Measurements from ENCODE around the gene ZNF451.
"Not testable (repeated sequence)": the region's sequence is repeated elsewhere in the genome, so short reads cannot be mapped to it uniquely, and the experiment has no call there.

Gene ZNF451, protein sequence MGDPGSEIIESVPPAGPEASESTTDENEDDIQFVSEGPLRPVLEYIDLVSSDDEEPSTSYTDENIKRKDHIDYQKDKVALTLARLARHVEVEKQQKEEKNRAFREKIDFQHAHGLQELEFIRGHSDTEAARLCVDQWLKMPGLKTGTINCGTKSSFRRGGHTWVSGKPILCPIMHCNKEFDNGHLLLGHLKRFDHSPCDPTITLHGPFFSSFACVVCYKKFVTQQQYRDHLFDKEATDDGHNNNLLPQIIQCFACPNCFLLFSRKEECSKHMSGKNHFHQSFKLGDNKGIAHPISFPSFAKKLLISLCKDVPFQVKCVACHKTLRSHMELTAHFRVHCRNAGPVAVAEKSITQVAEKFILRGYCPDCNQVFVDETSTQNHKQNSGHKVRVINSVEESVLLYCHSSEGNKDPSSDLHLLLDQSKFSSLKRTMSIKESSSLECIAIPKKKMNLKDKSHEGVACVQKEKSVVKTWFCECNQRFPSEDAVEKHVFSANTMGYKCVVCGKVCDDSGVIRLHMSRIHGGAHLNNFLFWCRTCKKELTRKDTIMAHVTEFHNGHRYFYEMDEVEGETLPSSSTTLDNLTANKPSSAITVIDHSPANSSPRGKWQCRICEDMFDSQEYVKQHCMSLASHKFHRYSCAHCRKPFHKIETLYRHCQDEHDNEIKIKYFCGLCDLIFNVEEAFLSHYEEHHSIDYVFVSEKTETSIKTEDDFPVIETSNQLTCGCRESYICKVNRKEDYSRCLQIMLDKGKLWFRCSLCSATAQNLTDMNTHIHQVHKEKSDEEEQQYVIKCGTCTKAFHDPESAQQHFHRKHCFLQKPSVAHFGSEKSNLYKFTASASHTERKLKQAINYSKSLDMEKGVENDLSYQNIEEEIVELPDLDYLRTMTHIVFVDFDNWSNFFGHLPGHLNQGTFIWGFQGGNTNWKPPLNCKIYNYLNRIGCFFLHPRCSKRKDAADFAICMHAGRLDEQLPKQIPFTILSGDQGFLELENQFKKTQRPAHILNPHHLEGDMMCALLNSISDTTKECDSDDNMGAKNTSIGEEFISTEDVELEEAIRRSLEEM

DNA sequence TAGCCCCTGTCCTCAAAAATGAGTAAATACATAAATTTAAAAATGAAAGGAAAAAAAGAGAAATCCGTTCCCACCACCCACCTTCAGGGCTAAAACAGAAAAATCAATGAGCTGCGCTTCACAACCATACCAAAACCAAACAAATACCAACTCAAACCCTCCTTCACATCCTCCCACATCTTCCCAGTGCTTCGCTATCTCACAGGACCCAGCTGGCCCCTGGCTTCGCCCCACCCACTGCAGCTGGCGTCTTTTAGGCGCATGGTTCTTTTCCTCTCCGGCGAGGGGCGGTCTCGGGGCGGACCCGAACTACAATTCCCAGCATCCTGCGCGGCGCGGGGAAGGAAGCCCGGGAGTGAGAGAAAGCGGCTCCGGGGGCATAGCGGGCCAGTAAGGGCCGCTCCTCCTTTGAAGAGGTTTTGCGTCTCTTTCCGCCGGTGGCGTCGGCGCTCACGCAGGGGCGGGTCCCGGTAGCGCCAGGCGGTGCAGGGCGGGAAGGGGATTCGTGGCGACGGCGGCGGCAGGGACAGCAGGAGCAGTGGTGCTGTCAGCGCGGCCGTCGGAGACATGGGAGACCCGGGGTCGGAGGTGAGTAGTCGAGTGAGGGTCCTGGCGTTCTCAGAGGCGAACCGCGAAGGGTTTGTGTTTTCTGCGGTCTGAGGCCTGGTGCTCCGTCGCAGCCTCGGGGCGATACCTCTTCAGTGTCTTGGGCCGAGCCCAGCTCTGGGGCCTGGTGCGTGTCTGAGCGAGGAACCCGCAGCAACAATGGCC lies at the start of gene ZNF451:
Gene ZNF451, plus strand, starts transcription at position 502 of the 771 bp plus-strand sequence. Its CDS starts 66 bp downstream, at position 568.
- DNase-seq = peak; percentile 94

DNA sequence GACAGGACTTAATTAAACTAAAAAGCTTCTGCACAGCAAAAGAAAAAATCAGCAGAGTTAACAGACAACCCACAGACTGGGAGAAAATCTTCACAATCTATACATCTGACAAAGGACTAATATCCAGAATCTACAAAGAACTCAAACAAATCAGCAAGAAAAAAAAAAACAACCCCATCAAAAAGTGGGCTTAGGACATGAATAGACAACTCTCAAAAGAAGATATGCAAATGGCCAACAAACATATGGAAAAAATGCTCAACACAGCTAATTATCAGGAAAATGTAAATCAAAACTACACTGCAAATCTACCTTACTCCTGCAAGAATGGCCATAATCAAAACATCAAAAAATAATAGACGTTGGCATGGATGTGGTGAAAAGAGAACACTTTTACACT lies 45.9 kb upstream of the ZNF451 start:
- not testable (repeated sequence) for DNase-seq

DNA sequence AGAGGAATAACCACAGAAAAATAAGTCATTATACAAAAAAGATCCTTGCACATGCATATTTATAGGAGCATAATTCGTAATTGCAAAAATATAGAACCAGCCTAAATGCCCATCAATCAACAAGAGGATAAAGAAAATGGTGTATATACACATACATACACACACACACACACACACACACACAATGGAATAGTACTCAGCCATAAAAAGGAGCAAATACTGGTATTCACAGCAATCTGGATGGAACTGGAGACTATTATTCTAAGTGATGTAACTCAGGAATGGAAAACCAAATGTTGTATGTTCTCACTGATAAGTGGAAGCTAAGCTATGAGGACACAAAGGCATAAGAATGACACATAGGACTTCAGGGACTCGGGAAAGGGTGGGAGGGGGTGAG lies 45.4 kb upstream of the ZNF451 start:
- DNase-seq = no peak

DNA sequence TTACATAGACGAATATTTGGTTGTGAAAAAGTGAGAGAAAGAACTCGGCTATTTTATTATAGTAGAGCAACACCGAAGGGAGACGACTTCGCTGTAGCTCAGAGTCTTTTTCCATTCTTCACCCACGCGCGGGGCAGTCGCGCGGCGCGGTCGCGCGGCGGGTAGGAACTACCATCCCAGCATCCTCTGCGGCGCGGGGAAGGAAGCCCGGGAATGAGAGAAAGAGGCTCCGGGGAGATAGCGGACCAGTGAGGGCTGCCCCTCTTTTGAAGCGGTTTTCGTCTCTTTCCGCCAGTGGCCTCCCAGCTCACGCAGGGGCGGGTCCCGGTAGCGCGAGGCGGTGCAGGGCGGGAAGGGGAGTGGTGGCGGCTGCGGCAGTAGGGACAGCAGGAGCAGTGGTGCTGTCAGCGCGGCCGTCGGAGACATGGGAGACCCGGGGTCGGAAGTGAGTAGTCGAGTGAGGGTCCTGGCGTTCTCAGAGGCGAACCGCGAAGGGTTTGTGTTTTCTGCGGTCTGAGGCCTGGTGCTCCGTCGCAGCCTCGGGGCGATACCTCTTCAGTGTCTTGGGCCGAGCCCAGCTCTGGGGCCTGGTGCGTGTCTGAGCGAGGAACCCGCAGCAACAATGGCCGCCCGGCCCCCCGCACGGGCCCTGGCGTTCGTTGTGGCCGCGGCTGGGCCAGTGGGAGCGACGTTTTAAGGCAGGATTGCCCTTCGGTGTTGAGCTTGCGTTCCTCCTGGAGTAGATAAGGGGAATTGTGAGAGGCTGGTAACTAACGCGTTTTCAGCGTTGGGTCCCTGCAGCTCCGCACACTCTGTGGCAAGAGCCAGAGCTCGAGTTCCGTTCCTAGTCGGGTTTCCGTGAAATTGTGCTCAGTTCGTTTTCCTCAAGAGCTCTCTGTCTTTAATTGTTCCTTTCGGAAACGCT lies 43.4 kb upstream of the ZNF451 start, which contains the start of gene KIAA1586:
Gene KIAA1586, plus strand, starts transcription at position 362 of the 925 bp plus-strand sequence. Its CDS starts 63 bp downstream, at position 425.
- DNase-seq = peak; percentile 43

DNA sequence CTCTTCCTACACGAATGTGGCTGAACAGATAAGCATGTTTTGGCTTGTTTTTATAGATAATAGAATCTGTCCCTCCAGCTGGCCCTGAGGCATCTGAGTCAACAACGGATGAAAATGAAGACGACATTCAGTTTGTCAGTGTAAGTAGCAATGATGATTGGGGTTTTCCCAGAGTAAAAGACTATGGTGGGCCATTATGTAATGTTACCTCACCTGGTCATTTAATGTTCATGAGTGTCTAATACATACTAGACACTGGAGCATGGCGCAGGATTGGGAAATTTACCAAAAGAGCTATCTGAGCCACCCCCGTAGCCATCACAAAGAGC lies 42.8 kb upstream of the ZNF451 start:
- DNase-seq = not testable (repeated sequence)

DNA sequence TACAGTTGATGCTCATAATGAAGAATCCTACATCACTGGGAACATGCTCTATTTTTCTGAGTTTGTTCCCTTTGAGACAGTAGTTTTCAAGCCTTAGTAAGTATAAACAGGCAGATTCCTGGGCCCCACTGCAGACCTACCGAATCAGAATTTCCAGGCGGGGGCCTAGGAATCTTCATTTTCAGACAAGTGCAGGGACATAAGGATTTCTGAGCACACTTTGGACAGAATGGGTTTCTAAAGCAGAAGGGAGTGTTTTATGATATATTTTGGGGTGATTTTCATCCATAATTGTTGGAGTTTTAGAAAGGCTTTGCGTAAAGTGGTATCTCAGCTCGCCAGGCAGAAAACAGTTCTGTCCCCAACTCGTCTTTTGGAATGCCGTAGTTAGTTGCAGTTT lies 42.1 kb upstream of the ZNF451 start:
- DNase-seq = not testable (repeated sequence)

DNA sequence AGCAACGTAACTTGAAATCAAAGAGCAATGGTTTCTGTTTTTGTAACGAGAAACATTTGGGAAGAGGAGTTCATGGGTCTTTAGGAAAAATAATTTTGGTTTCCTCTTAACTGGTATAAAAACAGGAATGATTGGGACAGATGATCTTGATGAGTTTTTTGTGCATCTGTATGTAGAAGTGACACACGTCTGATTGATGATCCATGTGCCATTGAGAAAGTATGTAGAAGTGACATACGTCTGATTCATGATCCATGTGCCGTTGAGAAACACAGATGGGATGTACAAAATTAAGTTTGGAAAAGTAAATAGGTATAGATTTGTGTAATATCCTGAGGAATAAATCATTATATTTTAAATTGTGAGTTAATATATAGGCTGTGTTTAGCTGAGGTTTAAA lies 41.4 kb upstream of the ZNF451 start:
- DNase-seq = no peak

DNA sequence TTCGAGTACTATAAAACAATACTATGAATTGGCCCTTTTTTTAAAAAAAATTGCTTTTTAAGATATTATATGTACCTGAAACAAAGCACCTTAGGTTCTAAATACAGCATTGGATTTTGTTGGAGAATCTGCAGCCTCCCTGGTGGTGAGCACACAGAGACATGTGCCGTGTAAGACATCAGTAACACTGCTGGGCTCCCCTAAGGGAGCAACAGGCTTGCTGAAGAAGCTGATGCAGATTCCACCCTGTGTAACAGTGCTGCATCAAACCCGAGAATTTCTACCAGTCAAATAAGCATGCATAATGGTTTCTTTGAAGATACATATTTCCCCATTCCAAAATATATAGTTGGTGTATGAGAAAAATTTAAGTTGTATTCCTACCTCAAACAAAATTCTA lies 26.1 kb upstream of the ZNF451 start:
- no peak for DNase-seq

DNA sequence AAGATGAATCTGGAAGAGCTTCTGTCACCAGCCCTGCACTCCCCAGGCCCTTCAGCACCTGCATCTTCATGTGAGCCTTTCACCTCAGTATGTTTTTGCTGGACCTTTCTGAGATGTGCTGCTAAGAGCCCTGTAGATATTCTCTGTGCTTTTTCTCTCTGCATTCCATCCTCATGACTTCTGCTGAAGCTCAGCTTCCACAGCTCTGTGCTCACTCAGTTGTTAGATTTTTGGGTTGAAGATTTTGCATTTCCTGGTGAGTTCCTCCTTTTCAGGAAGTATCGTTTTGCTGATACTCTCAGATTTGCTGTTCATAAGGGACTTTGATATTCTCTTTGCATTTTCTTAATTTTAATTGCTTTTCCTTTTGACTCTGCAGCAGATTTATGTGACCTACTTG lies 25.2 kb upstream of the ZNF451 start:
- DNase-seq = no peak

DNA sequence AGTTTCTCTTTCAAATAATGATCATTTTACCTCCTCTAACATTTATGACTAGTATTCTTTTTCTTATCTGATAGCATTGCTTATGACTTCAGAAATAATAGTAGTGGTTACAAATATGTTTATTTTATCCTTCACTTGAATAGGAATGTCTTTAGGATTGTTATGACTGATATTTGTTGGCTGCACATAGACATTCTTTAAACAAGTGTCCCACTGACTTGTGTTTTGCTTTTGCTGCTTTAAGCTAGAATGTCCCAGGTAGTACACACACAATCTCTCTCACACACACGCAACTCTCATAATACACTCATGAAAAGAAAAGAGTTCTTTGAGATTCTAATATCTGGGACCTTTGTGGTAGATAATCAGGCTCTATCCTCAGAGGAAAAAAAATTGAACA lies 21.9 kb upstream of the ZNF451 start:
- DNase-seq = no peak

DNA sequence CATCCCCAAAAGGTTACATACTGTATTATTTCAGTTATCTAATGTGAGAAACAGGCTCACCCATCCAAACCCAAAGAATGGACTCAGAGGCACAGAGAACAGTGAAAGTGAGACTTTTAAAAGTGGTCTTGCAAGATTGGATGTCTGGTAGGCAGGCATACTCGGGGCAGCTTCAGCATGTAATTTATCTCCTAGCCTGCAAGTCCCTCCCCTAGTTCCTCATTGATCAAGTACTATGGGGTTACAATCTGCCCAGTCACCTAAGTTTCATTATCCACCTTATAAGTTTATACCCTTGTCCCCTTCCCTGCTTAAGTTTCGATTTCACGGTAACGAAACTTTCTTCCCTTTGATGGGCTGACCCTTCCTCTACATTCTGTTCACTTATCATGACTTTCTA lies 20.8 kb upstream of the ZNF451 start:
- no peak for DNase-seq

DNA sequence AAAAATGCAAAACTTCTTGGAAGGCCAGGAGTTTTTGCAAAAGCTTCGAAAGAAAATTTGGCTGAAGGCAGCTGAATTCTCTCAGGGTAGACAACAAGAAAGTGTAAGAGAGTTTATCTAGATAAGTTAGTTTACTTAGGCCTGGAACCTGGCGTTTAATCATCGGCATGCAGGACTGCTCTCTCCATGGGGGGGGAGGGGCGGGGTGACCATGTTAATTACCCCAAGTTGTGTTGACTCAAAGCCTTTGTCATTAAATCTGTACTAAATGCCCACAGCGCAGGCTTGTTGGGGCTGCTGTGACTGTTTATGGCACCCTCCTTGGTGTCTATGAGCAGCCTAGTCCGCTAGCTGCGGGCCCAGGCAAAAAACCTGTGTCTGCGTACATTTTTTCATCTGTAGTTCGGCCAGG lies 20.1 kb upstream of the ZNF451 start:
- no peak for DNase-seq

DNA sequence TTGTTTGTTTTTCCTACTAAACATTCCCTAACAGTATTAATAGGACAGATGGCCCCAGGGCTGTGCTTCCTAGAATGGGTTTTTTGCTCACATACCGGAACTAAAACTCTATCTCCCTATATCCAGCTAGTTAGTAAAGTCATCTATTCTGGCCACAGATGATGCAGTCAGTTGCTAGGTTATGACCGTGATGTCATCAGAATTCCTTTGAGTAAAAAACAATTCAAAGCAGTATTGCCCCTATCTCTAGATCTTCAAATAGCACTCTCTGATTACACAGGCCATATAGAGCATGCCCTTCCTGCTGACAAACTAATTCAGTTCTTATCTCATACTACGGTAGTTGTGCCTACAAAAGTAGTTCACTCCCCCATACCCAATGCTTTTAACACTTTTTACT lies 17.9 kb upstream of the ZNF451 start:
- DNase-seq = no peak

DNA sequence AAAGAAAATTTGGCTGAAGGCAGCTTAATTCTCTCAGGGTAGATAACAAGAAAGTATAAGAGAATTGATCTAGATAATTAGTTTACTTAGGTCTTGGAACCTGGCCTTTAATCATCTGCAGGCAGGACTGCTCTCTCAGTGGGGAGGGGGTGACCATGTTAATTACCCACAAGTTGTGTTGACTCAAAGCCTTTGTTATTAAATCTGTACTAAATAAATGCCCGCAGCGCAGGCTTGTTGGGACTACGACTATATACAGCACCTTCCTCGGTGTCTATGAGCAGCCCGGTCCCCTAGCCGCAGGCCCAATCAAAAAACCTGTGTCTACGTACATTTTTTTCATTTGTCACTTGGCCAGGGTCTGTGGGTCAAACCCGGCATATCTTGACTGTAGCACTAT lies 15.6 kb upstream of the ZNF451 start:
- DNase-seq = no peak

DNA sequence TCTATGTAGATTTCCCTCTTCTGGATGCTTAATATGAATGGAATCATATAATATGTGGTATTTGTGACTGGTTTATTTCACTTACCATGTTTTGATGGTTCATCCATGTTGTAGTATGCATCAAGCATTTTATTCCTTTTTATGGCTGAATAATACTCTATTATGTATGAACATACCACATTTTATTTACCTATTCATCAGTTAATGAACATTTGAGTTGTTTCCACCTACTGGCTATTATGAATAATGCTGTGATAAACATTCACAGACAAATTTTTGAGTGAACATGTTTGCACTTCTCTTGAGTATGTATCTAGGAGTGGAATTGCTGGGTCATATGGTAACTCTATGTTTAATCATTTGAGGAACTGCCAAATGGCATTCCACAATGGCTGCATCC lies 14.9 kb upstream of the ZNF451 start:
- no peak for DNase-seq

DNA sequence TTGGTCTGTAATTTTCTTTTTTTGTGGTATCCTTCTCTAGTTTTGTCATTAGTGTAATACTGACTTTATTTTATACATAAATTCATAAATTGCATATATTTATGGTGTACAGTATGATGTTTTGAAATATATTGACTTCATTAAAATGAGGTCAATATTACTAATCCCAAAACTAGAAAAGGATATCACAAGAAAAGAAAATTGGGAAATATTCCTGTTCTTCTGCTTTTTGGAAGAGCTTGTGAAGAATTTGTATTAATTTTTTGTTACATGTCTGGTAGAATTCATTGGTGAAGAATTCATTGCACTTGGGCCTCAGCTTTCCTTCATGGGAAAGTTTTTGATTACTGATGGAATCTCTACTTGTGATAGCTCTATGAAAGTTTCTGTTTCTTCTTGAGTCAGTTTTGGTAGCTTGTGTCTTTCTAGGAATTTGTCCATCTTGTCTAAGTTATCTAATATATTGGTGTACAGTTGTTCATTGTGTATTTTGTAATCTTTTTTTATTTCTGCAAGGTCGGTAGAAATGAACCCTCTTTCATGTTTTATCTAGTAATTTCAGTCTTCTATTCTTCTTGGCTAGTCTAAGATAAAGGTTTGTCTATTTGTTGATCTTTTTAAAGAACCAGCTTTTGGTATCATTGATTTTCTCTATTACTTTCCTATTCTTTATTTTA lies 11.3 kb upstream of the ZNF451 start:
- DNase-seq = no peak

DNA sequence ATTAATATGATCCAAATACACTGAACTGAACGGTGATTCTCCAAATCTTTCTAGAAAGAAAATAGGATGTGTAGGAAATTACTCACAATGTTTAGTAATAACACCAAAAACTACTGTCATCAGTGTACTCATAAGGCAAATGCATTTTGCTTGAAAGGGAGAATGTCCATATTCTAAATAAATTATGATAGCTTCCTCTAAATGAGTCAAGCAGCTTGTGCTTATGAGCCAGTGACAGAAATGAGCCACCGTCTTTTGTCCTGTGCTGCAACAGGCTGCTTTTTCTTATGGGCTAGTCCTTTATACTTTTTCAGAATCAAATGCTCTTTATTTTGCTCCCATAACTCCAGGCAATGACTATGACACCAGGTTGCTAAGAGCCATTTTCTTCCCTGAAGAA lies 4.5 kb upstream of the ZNF451 start:
- DNase-seq = no peak

DNA sequence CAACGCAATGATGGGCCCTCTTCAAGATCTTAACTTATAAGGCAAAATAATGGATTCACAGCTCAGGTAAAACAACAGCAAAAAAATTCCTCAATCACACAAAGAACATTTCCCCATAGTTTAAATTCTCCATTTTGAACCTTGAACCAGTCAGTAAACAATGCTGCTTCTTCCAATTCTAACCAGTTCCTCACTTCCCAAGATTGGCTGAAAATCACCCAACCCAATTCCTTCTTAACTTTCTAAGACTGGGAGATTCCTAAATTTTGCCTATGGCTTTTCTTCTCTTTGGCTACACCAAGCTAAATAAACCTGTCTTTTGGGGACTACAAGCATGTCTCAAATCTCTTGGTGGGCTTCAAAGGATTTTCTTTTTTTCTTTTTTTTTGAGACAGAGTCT lies 3.1 kb upstream of the ZNF451 start:
- DNase-seq = no peak

DNA sequence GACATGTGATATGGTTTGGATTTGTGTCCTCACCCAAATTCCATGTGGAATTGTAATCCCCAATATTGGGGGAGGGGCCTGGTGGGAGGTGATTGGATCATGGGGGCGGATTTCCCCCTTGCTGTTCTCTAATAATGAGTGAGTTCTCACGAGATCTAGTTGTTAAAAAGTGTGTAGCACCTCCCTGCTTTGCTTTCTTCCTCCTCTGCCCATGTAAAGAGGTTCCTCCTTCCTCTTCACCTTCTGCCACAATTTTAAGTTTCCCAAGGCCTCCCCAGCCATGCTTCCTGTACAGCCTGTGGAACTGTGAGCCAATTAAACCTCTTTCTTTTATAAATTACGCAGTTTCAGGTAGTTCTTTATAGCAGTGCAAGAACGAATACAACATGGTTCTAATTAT lies 2.1 kb upstream of the ZNF451 start:
- DNase-seq = no peak

DNA sequence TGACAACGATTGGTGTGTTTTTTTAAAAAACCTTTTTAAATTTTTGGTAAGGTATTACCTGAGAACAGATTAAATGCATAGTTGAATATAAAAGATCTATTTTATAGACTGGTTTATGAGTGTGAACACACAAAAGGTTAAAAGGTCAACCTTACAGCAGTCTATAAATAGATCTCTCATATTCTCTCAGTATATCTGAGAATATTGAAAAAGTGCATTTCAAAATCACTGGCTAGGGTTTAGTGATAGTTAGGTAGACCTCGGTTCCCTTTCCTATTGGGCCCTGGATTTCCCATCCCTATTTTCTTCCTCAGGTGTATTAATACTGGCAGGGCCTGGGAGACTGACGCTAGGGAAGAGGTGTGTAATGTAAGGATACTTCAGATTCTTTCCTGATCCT lies 723 bp upstream of the ZNF451 start:
- DNase-seq = no peak

DNA sequence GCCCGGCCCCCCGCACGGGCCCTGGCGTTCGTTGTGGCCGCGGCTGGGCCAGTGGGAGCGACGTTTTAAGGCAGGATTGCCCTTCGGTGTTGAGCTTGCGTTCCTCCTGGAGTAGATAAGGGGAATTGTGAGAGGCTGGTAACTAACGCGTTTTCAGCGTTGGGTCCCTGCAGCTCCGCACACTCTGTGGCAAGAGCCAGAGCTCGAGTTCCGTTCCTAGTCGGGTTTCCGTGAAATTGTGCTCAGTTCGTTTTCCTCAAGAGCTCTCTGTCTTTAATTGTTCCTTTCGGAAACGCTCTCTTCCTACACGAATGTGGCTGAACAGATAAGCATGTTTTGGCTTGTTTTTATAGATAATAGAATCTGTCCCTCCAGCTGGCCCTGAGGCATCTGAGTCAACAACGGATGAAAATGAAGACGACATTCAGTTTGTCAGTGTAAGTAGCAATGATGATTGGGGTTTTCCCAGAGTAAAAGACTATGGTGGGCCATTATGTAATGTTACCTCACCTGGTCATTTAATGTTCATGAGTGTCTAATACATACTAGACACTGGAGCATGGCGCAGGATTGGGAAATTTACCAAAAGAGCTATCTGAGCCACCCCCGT lies 575 bp downstream of the ZNF451 start:
- not testable (repeated sequence) for DNase-seq
